Dendritic cell treated with granulocyte-macrophage colony-stimulating factor and Interleukin-4, amounts not matched to agents 40 ng/mL and 50 ng/mL, for 4 days (primary cell): Measurements from ENCODE around the gene BID.
A peak's percentile ranks its signal among the peaks of the same experiment; 100 is the strongest.
"Not testable (repeated sequence)": the region's sequence is repeated elsewhere in the genome, so short reads cannot be mapped to it uniquely, and the experiment has no call there.

Source experiments
- H3K27ac Mint-ChIP-seq: one replicate; pipeline ENCODE4 v1.8.0; 2022; ENCODE audit warnings: mild to moderate bottlenecking, mixed read lengths
- H3K27me3 Mint-ChIP-seq: one replicate; pipeline ENCODE4 v1.8.0; 2022; ENCODE audit warnings: mild to moderate bottlenecking, mixed read lengths
- H3K36me3 Mint-ChIP-seq: one replicate; pipeline ENCODE4 v1.8.0; 2022; ENCODE audit warnings: low read depth, mixed read lengths
- H3K4me1 Mint-ChIP-seq: one replicate; pipeline ENCODE4 v1.8.0; 2022; ENCODE audit warnings: low read depth, mixed read lengths
- H3K4me3 Mint-ChIP-seq: one replicate; pipeline ENCODE4 v1.8.0; 2022; ENCODE audit warnings: mild to moderate bottlenecking, moderate library complexity, mixed read lengths
- H3K9me3 Mint-ChIP-seq: one replicate; pipeline ENCODE4 v1.8.0; 2022; ENCODE audit warnings: mixed read lengths
- intact Hi-C: fragments of 100-400 bp; cut with micrococcal nuclease; formaldehyde crosslinking; loops from one replicate; pipeline ENCODE4 v1.15.0; 2022

Gene BID

GRCh38 chr22:17716529-17716928 lies 57.7 kb downstream of the BID start:
- no peak overlapping the region for H3K4me3 Mint-ChIP-seq
- intact Hi-C loops = no loop called here
- H3K36me3 Mint-ChIP-seq = peaks cover 33% of the 10 kb centered on the region
- no peaks in the 10 kb centered on the region for H3K4me1 Mint-ChIP-seq
- H3K27ac Mint-ChIP-seq = no peak overlapping the region
- no peaks in the 10 kb centered on the region for H3K27me3 Mint-ChIP-seq
- H3K9me3 Mint-ChIP-seq = no peaks in the 10 kb centered on the region

GRCh38 chr22:17712441-17712840 lies 61.8 kb downstream of the BID start:
- H3K27ac Mint-ChIP-seq = no peak overlapping the region
- no peaks in the 10 kb centered on the region for H3K27me3 Mint-ChIP-seq
- no peak overlapping the region for H3K4me3 Mint-ChIP-seq
- H3K9me3 Mint-ChIP-seq = no peaks in the 10 kb centered on the region
- no peaks in the 10 kb centered on the region for H3K4me1 Mint-ChIP-seq
- intact Hi-C loops = no loop called here
- peaks cover 47% of the 10 kb centered on the region for H3K36me3 Mint-ChIP-seq

GRCh38 chr22:17710023-17710422 lies 64.2 kb downstream of the BID start:
- no peak overlapping the region for H3K4me3 Mint-ChIP-seq
- H3K36me3 Mint-ChIP-seq = peaks cover 34% of the 10 kb centered on the region
- H3K27me3 Mint-ChIP-seq = no peaks in the 10 kb centered on the region
- H3K27ac Mint-ChIP-seq = no peak overlapping the region
- no peaks in the 10 kb centered on the region for H3K9me3 Mint-ChIP-seq
- intact Hi-C loops = no loop called here
- peaks cover 15% of the 10 kb centered on the region for H3K4me1 Mint-ChIP-seq

GRCh38 chr22:17707526-17707925 lies 66.7 kb downstream of the BID start:
- H3K9me3 Mint-ChIP-seq = no peaks in the 10 kb centered on the region
- peak overlapping the region; percentile 96 for H3K27ac Mint-ChIP-seq
- H3K36me3 Mint-ChIP-seq = peaks cover 28% of the 10 kb centered on the region
- peaks cover 15% of the 10 kb centered on the region for H3K4me1 Mint-ChIP-seq
- no peak overlapping the region for H3K4me3 Mint-ChIP-seq
- intact Hi-C loops = loop anchor here (5.0 kb wide), 1 partner anchor 80 kb away; the partner anchor contains the start of gene ATP6V1E1
- H3K27me3 Mint-ChIP-seq = no peaks in the 10 kb centered on the region

GRCh38 chr22:17706947-17707346 lies 67.3 kb downstream of the BID start:
- Mint-ChIP-seq H3K4me3 (peak overlapping the region; percentile 35), H3K4me1 (peaks cover 15% of the 10 kb centered on the region), H3K27me3 (no peaks in the 10 kb centered on the region), H3K9me3 (no peaks in the 10 kb centered on the region), H3K36me3 (peaks cover 26% of the 10 kb centered on the region), H3K27ac (peak overlapping the region; percentile 96)
- intact Hi-C loops = loop anchor here (5.0 kb wide), 1 partner anchor 80 kb away; the partner anchor contains the start of gene ATP6V1E1

- no peaks in the 10 kb centered on the region for H3K9me3 Mint-ChIP-seq
- peak overlapping the region; percentile 96 for H3K27ac Mint-ChIP-seq
- H3K4me1 Mint-ChIP-seq = peaks cover 15% of the 10 kb centered on the region
- H3K36me3 Mint-ChIP-seq = peaks cover 18% of the 10 kb centered on the region
- no peaks in the 10 kb centered on the region for H3K27me3 Mint-ChIP-seq
- intact Hi-C loops = loop anchor here (5.0 kb wide), 1 partner anchor 79 kb away; the partner anchor contains the start of gene ATP6V1E1
- H3K4me3 Mint-ChIP-seq = peak overlapping the region; percentile 78
Measured at GRCh38 chr22:17705951-17706900, 68.0 kb downstream of the BID start.

GRCh38 chr22:17705546-17705945 lies 68.7 kb downstream of the BID start:
- H3K4me1 Mint-ChIP-seq = peaks cover 15% of the 10 kb centered on the region

GRCh38 chr22:17703811-17704210 lies 70.5 kb downstream of the BID start:
- Mint-ChIP-seq H3K4me1 (peaks cover 29% of the 10 kb centered on the region), H3K27me3 (no peaks in the 10 kb centered on the region), H3K36me3 (peaks cover 10% of the 10 kb centered on the region), H3K27ac (no peak overlapping the region), H3K4me3 (no peak overlapping the region), H3K9me3 (no peaks in the 10 kb centered on the region)
- intact Hi-C loops = no loop called here

More at GRCh38 chr22:17705546-17705945, 68.7 kb downstream of the BID start:
- intact Hi-C loops = loop anchor here (5.0 kb wide), 1 partner anchor 78 kb away; the partner anchor contains the start of gene ATP6V1E1
- Mint-ChIP-seq H3K9me3 (no peaks in the 10 kb centered on the region), H3K36me3 (peaks cover 14% of the 10 kb centered on the region), H3K27me3 (no peaks in the 10 kb centered on the region), H3K27ac (peak overlapping the region; percentile 96), H3K4me3 (no peak overlapping the region)

GRCh38 chr22:17700778-17701177 lies 73.5 kb downstream of the BID start:
- no peaks in the 10 kb centered on the region for H3K27me3 Mint-ChIP-seq
- intact Hi-C loops = no loop called here
- H3K9me3 Mint-ChIP-seq = no peaks in the 10 kb centered on the region
- peaks cover 23% of the 10 kb centered on the region for H3K4me1 Mint-ChIP-seq
- peaks cover 12% of the 10 kb centered on the region for H3K36me3 Mint-ChIP-seq
- no peak overlapping the region for H3K27ac Mint-ChIP-seq
- H3K4me3 Mint-ChIP-seq = no peak overlapping the region

- Mint-ChIP-seq H3K9me3 (no peaks in the 10 kb centered on the region), H3K4me3 (peak overlapping the region; percentile 18), H3K27ac (peak overlapping the region; percentile 59), H3K4me1 (peaks cover 24% of the 10 kb centered on the region), H3K27me3 (no peaks in the 10 kb centered on the region), H3K36me3 (peaks cover 19% of the 10 kb centered on the region)
- intact Hi-C loops = no loop called here
Measured at GRCh38 chr22:17699696-17700340, 74.5 kb downstream of the BID start.

- H3K27me3 Mint-ChIP-seq = no peaks in the 10 kb centered on the region
- H3K4me3 Mint-ChIP-seq = no peak overlapping the region
- H3K36me3 Mint-ChIP-seq = peaks cover 19% of the 10 kb centered on the region
- peak overlapping the region; percentile 15 for H3K27ac Mint-ChIP-seq
- H3K9me3 Mint-ChIP-seq = no peaks in the 10 kb centered on the region
- peaks cover 27% of the 10 kb centered on the region for H3K4me1 Mint-ChIP-seq
- intact Hi-C loops = no loop called here
Measured at GRCh38 chr22:17698948-17699347, 75.3 kb downstream of the BID start.

GRCh38 chr22:17698276-17698675 lies 76.0 kb downstream of the BID start:
- Mint-ChIP-seq H3K36me3 (peaks cover 16% of the 10 kb centered on the region), H3K4me1 (peaks cover 27% of the 10 kb centered on the region)
- H3K4me3 Mint-ChIP-seq, H3K9me3 Mint-ChIP-seq, H3K27me3 Mint-ChIP-seq, intact Hi-C loops, H3K27ac Mint-ChIP-seq: not testable (repeated sequence)

GRCh38 chr22:17697196-17697595 lies 77.1 kb downstream of the BID start:
- H3K27me3 Mint-ChIP-seq, H3K27ac Mint-ChIP-seq, H3K4me3 Mint-ChIP-seq, intact Hi-C loops, H3K9me3 Mint-ChIP-seq: not testable (repeated sequence)
- H3K4me1 Mint-ChIP-seq = peaks cover 28% of the 10 kb centered on the region
- peaks cover 18% of the 10 kb centered on the region for H3K36me3 Mint-ChIP-seq

GRCh38 chr22:17695986-17696385 lies 78.3 kb downstream of the BID start:
- intact Hi-C loops = no loop called here
- no peaks in the 10 kb centered on the region for H3K9me3 Mint-ChIP-seq
- H3K27ac Mint-ChIP-seq = no peak overlapping the region
- H3K4me1 Mint-ChIP-seq = peaks cover 32% of the 10 kb centered on the region
- peaks cover 27% of the 10 kb centered on the region for H3K36me3 Mint-ChIP-seq
- H3K4me3 Mint-ChIP-seq = no peak overlapping the region
- no peaks in the 10 kb centered on the region for H3K27me3 Mint-ChIP-seq
